ENCODE data around the gene FIS1.

FIS1 gene

GRCh38 chr7:101237206-101238067, 7.4 kb downstream of the FIS1 start, which contains the start of gene CLDN15:
CLDN15 (minus strand) TSS chr7:101237802; CDS start chr7:101237581, 221 bp downstream.
- TF ChIP-seq GATA3 (IDR thresholded peaks at IDR 0.05; ENCODE audit: low read depth, low read length) (no peak), GATA2 (IDR thresholded peaks at IDR 0.05; ENCODE audit: low read depth, low read length) (no peak)

- TF ChIP-seq GATA3 (IDR thresholded peaks at IDR 0.05; ENCODE audit: low read depth, low read length) (no peak), GATA2 (IDR thresholded peaks at IDR 0.05; ENCODE audit: low read depth, low read length) (no peak)
Measured at GRCh38 chr7:101236292-101236835, 8.5 kb downstream of the FIS1 start.

GRCh38 chr7:101235522-101235921, 9.4 kb downstream of the FIS1 start:
- TF ChIP-seq GATA3 (IDR thresholded peaks at IDR 0.05; ENCODE audit: low read depth, low read length): no peak

GRCh38 chr7:101235050-101235449, 9.8 kb downstream of the FIS1 start:
- TF ChIP-seq GATA3 (IDR thresholded peaks at IDR 0.05; ENCODE audit: low read depth, low read length) (no peak), GATA2 (IDR thresholded peaks at IDR 0.05; ENCODE audit: low read depth, low read length) (no peak)

GRCh38 chr7:101234636-101235035, 10.2 kb downstream of the FIS1 start:
- no peak for TF ChIP-seq GATA2 (IDR thresholded peaks at IDR 0.05; ENCODE audit: low read depth, low read length)
- no peak for TF ChIP-seq GATA3 (IDR thresholded peaks at IDR 0.05; ENCODE audit: low read depth, low read length)

GRCh38 chr7:101233907-101234547, 10.9 kb downstream of the FIS1 start:
- TF ChIP-seq GATA3 (IDR thresholded peaks at IDR 0.05; ENCODE audit: low read depth, low read length) (no peak), GATA2 (IDR thresholded peaks at IDR 0.05; ENCODE audit: low read depth, low read length) (no peak)

GRCh38 chr7:101232141-101232850, 12.6 kb downstream of the FIS1 start:
- TF ChIP-seq GATA2 (IDR thresholded peaks at IDR 0.05; ENCODE audit: low read depth, low read length): no peak
- no peak for TF ChIP-seq GATA3 (IDR thresholded peaks at IDR 0.05; ENCODE audit: low read depth, low read length)

GRCh38 chr7:101231644-101232043, 13.2 kb downstream of the FIS1 start:
- TF ChIP-seq GATA2 (IDR thresholded peaks at IDR 0.05; ENCODE audit: low read depth, low read length) (no peak), GATA3 (IDR thresholded peaks at IDR 0.05; ENCODE audit: low read depth, low read length) (no peak)

- TF ChIP-seq GATA2 (IDR thresholded peaks at IDR 0.05; ENCODE audit: low read depth, low read length): no peak
Measured at GRCh38 chr7:101226721-101227120, 18.2 kb downstream of the FIS1 start.

GRCh38 chr7:101225650-101226049, 19.2 kb downstream of the FIS1 start:
- no peak for TF ChIP-seq GATA3 (IDR thresholded peaks at IDR 0.05; ENCODE audit: low read depth, low read length)
- no peak for TF ChIP-seq GATA2 (IDR thresholded peaks at IDR 0.05; ENCODE audit: low read depth, low read length)

- no peak for TF ChIP-seq GATA3 (IDR thresholded peaks at IDR 0.05; ENCODE audit: low read depth, low read length)
- no peak for TF ChIP-seq GATA2 (IDR thresholded peaks at IDR 0.05; ENCODE audit: low read depth, low read length)
Measured at GRCh38 chr7:101223528-101223927, 21.4 kb downstream of the FIS1 start.

- TF ChIP-seq GATA3 (IDR thresholded peaks at IDR 0.05; ENCODE audit: low read depth, low read length): no peak
- no peak for TF ChIP-seq GATA2 (IDR thresholded peaks at IDR 0.05; ENCODE audit: low read depth, low read length)
Measured at GRCh38 chr7:101222275-101222830, 22.5 kb downstream of the FIS1 start.

GRCh38 chr7:101220295-101220694, 24.6 kb downstream of the FIS1 start:
- TF ChIP-seq GATA3 (IDR thresholded peaks at IDR 0.05; ENCODE audit: low read depth, low read length) (no peak), GATA2 (IDR thresholded peaks at IDR 0.05; ENCODE audit: low read depth, low read length) (no peak)

All from SH-SY5Y (cell line).